Stimulated activated effector memory CD8-positive, alpha-beta T cell treated with anti-CD3 and anti-CD28 coated beads, Interleukin-12 subunit alpha, Interleukin-12 subunit beta, amount 100 ng/mL, for 72 hours (primary cell): ENCODE measurements around the gene STARD3NL.
A peak's percentile ranks its signal among the peaks of the same experiment; 100 is the strongest.
"Not testable (repeated sequence)": the region's sequence is repeated elsewhere in the genome, so short reads cannot be mapped to it uniquely, and the experiment has no call there.

Experiments used
- ATAC-seq: fragments of 150-1000 bp; cut with Tn5 transposase; 2 replicates; pipeline ENCODE4 v1.10.0; 2021
- DNase-seq, 2 donors: peaks; one replicate each; pipeline ENCODE4 v3.0.0; 2021 to 2022; ENCODE audit warnings: low spot score in 2 of 2
- H3K27ac Mint-ChIP-seq: one replicate; pipeline ENCODE4 v1.8.0; 2022; ENCODE audit warnings: mild to moderate bottlenecking, mixed read lengths
- H3K36me3 Mint-ChIP-seq: one replicate; pipeline ENCODE4 v1.8.0; 2022; ENCODE audit warnings: mild to moderate bottlenecking, mixed read lengths
- H3K4me1 Mint-ChIP-seq: one replicate; pipeline ENCODE4 v1.8.0; 2022; ENCODE audit warnings: mixed read lengths
- H3K4me3 Mint-ChIP-seq: one replicate; pipeline ENCODE4 v1.8.0; 2022; ENCODE audit warnings: mild to moderate bottlenecking, mixed read lengths
- H3K9me3 Mint-ChIP-seq: one replicate; pipeline ENCODE4 v1.8.0; 2022; ENCODE audit warnings: mixed read lengths

The STARD3NL gene

DNA sequence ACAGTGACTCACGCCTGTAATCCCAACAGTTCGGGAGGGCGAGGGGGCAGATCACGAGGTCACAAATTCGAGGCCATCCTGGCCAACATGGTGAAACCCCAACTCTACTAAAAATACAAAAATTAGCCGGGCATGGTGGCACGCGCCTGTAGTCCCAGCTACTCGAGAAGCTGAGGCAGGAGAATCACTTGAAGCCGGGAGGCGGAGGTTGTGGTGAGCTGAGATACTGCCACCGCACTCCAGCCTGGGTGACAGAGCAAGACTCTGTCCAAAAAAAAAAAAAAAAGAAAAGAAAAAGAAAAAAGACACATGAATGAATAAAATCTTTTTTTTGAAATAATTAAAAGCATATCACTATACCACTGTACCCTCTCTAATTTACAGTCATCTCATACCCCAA, 83.6 kb downstream of the STARD3NL start:
- not testable (repeated sequence) for H3K4me1 Mint-ChIP-seq, H3K9me3 Mint-ChIP-seq, DNase-seq, ATAC-seq
- Mint-ChIP-seq H3K4me3 (peak overlapping the region; percentile 61), H3K36me3 (peaks cover 86% of the 10 kb centered on the region), H3K27ac (peak overlapping the region; percentile 70)

DNA sequence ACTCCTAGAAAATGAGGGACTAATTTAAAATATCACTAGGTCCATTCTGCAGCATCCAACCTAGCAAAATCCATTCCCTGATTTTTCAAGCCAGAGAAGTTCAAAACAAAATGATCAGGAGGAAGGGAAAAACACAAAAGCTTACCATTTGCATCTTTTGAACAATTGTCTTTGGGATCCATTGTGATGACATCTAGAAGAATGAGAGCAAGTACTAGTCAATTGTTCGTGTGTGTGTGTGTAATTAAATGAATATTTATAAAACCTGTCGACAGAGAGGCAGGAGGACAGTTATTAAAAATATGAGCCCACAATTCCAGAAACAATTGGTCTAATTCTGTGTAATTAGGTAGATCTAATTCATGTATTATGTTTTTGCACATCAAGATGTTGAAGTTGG, 84.0 kb downstream of the STARD3NL start:
- not testable (repeated sequence) for H3K4me1 Mint-ChIP-seq, DNase-seq, H3K9me3 Mint-ChIP-seq, ATAC-seq
- peaks cover 86% of the 10 kb centered on the region for H3K36me3 Mint-ChIP-seq
- peak overlapping the region; percentile 70 for H3K27ac Mint-ChIP-seq
- peak overlapping the region; percentile 61 for H3K4me3 Mint-ChIP-seq

DNA sequence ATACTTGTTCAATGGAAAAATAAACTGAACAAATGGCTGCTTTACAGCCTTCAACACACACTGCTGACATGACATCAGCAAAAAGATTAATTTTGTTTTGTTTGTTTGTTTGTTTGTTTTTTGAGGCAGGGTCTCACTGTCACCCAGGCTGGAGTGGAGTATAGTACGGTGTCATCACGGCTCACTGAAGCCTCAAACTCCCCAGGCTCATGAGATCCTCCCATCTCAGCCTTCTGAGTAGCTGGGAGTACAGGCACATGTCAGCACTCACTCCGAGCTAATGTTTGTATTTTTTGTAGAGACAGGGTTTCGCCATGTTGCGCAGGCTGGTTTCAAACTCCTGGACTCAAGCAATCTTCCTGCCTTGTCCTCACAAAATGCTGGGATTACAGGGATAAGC, 84.5 kb downstream of the STARD3NL start:
- Mint-ChIP-seq H3K36me3 (peaks cover 83% of the 10 kb centered on the region), H3K4me1 (peaks cover 1% of the 10 kb centered on the region), H3K4me3 (peak overlapping the region; percentile 61), H3K9me3 (no peaks in the 10 kb centered on the region), H3K27ac (peak overlapping the region; percentile 70)
- DNase-seq, result no peak
- ATAC-seq, result peak; percentile 57

DNA sequence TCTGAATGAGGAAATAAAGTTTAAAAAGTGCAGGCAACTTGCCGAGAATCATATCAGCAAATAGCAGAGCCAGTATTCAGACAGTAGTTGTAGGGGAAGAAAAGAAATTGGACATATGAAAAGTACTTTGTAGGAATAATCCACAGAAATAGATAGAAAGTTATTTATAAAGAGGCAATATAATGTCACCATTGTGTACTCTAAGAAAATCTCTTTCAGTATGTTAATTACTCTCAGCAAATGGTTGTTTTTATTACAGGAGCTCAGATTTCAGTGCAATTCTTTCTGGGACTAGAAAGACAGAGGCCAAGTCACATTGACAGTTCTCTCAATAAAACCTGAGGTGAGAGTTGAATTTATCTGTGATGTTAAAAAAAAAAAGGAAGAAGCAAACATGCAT, 85.2 kb downstream of the STARD3NL start:
- Mint-ChIP-seq H3K36me3 (peaks cover 78% of the 10 kb centered on the region), H3K4me3 (peak overlapping the region; percentile 61), H3K27ac (peak overlapping the region; percentile 70)
- H3K4me1 Mint-ChIP-seq, ATAC-seq, H3K9me3 Mint-ChIP-seq, DNase-seq: not testable (repeated sequence)

DNA sequence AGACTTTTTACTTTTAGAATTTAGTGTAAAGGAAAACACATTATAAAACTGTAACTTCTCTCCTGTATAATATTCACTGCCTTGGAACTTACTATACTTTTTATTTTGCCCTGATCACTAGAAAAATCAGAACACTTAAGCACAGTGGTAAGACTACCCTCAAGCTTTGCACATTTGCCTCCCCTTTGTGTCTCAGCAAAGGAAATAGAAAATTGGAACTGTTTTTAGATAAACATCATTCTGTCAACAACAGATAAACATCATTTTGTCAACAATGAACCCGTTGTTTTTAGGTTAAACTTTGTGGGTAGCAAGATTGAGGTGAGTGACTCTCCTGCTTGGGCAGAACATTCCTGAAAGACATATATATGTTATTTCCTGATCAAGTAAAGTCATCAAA, 86.6 kb downstream of the STARD3NL start:
- not testable (repeated sequence) for ATAC-seq, DNase-seq, H3K4me1 Mint-ChIP-seq, H3K9me3 Mint-ChIP-seq
- Mint-ChIP-seq H3K36me3 (peaks cover 77% of the 10 kb centered on the region), H3K27ac (peak overlapping the region; percentile 67), H3K4me3 (peak overlapping the region; percentile 61)

DNA sequence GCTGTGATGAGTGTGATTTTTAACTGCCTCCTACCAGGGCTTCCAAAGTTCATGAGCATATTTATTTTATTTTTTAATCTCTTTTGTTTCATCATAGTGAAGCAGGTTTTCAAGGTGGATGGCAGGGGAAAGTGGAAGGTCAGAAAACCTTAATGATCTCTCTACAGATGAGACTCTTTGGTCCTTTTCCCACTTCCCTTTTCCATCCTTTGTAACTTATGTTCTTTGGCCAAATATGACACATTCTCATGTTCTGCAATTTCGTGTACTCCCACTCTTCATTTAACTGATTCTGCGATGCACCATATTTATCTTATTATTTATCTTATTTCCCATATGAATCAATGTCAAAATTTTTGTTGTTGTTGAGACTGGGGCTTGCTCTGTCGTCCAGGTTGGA, 87.9 kb downstream of the STARD3NL start:
- not testable (repeated sequence) for H3K4me1 Mint-ChIP-seq, H3K9me3 Mint-ChIP-seq, DNase-seq, ATAC-seq
- peaks cover 80% of the 10 kb centered on the region for H3K36me3 Mint-ChIP-seq
- H3K4me3 Mint-ChIP-seq, result peak overlapping the region; percentile 61
- H3K27ac Mint-ChIP-seq, result peak overlapping the region; percentile 84

DNA sequence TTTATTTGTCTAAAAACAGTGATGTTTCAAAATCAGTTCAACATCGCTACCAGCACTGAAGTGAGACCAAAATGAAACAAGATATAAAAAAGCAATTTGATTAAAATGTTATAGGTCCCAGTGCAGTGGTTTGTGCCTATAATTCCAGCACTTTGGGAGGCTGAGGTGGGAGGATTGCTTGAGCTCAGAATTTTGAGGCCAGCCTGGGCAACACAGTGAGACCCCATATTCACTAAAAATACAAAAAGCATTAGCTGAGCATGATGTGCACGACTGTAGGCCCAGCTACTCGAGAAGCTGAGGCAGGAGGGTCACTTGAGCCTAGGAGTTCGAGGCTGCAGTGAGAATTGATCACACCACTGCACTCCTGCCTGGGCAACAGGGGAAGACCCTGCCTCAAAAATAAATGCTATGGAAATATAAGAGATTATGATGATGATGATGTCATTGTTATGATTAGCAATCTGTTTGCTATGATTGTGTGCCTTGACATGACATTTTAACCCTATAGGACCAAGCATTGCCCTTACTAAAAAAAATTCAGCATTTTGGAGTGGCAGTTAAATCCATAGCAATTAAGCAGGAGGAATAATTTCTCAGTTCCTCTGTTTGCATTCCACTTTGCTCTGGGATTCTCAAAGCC, 91.8 kb downstream of the STARD3NL start:
- H3K4me3 Mint-ChIP-seq, result peak overlapping the region; percentile 61
- H3K27ac Mint-ChIP-seq, result peak overlapping the region; percentile 78
- not testable (repeated sequence) for ATAC-seq, H3K4me1 Mint-ChIP-seq, DNase-seq, H3K9me3 Mint-ChIP-seq
- H3K36me3 Mint-ChIP-seq, result peaks cover 75% of the 10 kb centered on the region

DNA sequence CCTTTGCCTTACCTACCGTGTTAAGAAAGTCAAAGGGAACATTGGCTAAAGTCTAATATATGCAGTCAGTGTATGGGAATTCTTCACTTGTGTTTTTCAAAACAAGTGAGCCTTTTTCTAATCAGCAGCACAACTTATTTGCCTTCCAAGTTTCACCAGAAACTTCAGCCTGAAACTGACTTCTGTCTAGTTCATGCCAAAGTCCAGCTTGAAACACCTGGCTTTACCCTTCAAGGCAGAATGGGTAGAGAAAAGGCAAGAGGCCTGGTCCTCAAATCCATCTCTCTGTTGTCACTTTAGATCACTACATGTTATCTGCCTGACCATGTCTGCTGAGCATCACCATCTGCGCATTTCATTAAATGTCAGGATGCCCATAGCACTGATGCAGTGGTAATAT, 92.4 kb downstream of the STARD3NL start:
- not testable (repeated sequence) for ATAC-seq, H3K4me1 Mint-ChIP-seq, H3K9me3 Mint-ChIP-seq, DNase-seq, H3K27ac Mint-ChIP-seq
- H3K4me3 Mint-ChIP-seq, result peak overlapping the region; percentile 61
- H3K36me3 Mint-ChIP-seq, result peaks cover 69% of the 10 kb centered on the region

DNA sequence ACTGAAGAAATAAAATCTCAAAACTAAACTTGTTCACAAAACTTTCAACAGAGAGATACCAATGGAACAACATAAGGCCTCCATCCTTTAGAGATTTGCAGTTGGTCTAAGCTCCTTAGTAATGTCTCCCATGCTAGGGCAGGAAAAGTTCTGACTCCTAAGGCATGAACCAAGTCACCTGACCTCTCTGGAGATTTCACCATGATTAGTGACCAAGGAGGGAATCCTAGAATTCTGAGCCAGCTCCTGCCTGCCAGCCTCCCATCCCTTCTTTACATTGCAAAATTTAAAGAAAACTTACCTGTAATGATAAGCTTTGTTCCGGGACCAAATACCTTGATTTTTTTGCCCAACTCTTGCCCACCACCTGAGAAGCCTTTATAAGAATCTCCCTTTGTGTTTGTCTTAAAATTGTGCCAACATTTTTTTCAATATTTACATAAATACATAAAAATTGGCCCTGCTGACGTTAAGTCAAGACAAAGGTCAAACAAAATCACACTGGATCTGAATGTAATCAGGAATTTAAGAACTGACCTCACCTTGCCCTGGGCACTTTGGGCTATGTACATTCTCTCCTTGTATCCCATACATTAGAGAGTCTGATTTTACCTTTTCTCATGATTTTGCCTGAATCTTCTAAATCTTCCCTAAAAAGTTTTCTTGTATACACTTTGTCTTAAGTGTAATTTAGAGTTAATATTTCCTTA, 95.4 kb downstream of the STARD3NL start, which contains the start of gene TARP:
TSS of gene TARP (minus strand) at position 351 of the 710 bp plus-strand sequence.
- no peaks in the 10 kb centered on the region for H3K4me1 Mint-ChIP-seq
- H3K9me3 Mint-ChIP-seq, result no peaks in the 10 kb centered on the region
- H3K27ac Mint-ChIP-seq, result peak within 1 kb of the TSS; percentile 43
- H3K4me3 Mint-ChIP-seq, result peak within 1 kb of the TSS; percentile 61
- ATAC-seq (no peak), DNase-seq (no peak)
- H3K36me3 Mint-ChIP-seq, result peaks cover 51% of the 10 kb centered on the region

DNA sequence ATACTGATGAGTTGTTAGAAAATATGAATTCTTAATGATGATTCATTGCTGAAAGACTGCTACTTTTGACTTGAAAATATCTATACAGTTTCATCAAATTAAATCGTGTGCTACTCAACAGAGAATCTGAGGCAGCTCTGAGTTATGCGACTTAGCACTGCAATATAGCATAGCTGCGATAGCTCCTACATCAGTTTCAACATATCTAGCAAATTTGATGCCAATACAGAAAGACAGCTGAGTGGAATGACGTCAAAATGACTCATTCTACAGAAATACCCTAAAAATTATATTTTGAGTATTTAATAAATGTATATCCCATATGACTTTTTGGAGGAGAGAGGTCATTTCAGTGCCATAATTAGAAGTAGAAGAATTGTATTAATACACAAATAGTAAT, 96.4 kb downstream of the STARD3NL start:
- peaks cover 42% of the 10 kb centered on the region for H3K36me3 Mint-ChIP-seq
- H3K4me3 Mint-ChIP-seq, result peak overlapping the region; percentile 61
- DNase-seq (no peak), ATAC-seq (peak; percentile 65)
- no peaks in the 10 kb centered on the region for H3K4me1 Mint-ChIP-seq
- H3K27ac Mint-ChIP-seq, result no peak overlapping the region
- H3K9me3 Mint-ChIP-seq, result no peaks in the 10 kb centered on the region

DNA sequence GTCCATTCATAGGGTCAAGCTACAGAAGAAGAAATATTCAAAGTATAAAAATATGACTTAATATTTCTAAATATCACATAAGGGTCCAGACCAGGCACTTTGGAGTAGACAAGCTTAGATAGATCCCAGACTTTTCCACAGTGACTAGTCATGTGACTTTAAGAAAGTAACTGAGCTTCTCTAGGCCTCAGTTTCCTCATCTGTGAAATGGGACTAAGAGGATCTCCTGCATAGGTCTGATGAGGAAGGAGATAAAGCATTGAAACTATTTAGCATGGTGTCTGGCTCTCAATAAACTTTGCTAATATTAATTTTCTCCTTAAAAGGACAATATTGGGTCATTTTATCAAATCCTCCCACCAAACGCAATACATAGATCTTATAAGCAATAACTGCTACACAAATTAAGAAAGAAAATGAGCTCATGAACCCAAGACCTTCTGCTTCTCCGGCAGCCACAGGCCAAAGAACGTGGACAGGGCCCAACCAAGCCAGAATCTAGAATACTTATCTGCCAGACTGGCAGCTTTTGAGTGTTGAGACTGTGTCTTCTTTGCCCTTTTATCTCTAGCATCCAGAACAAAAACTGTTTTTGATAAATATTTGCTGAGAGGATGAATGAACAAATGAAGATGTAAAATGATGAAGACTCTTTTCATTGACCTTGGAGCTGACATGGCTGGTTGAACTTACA, 97.0 kb downstream of the STARD3NL start:
- Mint-ChIP-seq H3K27ac (no peak overlapping the region), H3K36me3 (peaks cover 36% of the 10 kb centered on the region), H3K4me1 (no peaks in the 10 kb centered on the region), H3K4me3 (peak overlapping the region; percentile 61), H3K9me3 (no peaks in the 10 kb centered on the region)
- ATAC-seq (no peak), DNase-seq (no peak)

DNA sequence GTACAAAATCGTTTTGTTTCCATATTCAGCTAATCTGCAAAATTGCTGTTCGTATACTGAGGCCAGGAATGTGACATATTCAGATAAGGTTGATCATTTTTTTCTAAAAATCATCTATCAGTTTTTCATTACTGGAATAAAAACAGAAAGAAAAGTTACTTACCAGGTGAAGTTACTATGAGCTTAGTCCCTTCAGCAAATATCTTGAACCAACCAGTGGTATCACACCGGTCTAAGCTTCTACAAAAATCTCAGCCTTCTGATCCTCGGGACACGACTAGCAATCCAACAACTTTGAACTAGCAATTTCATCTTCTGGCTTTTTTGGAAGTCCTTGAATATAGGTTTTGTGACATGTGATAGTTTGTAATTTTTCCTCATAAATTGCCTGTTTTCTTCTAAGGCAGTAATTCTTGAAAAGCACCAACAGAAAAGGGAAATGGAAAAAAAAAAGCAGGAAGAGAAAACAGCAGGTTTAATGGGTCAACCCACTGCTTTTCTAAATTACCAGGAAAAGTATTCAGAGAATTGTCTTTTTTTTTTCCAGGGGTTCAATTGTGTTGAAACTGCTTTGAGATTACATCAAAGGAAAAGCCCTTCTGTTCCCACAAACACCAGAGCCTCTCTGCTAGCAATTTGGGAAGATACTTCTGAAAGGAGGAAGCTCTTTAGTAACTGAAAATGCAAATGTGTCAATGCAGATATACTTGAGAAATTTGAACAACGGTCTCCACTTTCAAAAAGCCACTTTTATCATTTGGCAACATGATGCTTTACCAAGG, 98.2 kb downstream of the STARD3NL start:
- H3K4me1 Mint-ChIP-seq, result no peaks in the 10 kb centered on the region
- no peaks in the 10 kb centered on the region for H3K9me3 Mint-ChIP-seq
- ATAC-seq (no peak), DNase-seq (no peak)
- H3K4me3 Mint-ChIP-seq, result peak overlapping the region; percentile 61
- H3K36me3 Mint-ChIP-seq, result peaks cover 30% of the 10 kb centered on the region
- no peak overlapping the region for H3K27ac Mint-ChIP-seq

DNA sequence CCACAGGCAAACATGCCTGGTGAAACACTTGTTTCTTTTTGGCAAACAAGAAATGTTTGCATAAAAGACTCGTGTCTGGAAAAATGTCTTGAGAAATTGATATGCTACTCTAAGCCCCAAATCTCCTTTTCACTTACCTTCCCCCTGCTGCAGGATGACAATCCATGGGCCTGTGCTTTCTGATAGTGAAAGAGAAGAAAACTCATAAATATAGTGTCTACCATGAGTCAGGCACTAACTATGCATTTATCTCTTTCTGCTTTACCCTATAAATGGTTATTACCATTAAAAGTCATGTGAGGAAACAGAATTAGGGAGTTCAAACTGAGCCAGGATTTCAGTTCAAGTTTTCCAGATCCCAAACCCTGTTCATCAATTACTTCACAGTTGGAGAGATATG, 102.0 kb downstream of the STARD3NL start:
- Mint-ChIP-seq H3K4me1 (no peaks in the 10 kb centered on the region), H3K9me3 (no peaks in the 10 kb centered on the region), H3K27ac (no peak overlapping the region), H3K36me3 (no peaks in the 10 kb centered on the region), H3K4me3 (no peak overlapping the region)
- ATAC-seq, result no peak
- no peak for DNase-seq
